HG02588 (cell line): ENCODE results near the gene GPR63.

Experiments
- ATAC-seq: cut with Tn5 transposase; IDR thresholded peaks from one replicate; pipeline ENCODE4 v1.9.1; 2021; ENCODE audit warnings: mild to moderate bottlenecking, moderate library complexity; ENCODE audit not compliant: unreplicated experiment

Gene GPR63

DNA sequence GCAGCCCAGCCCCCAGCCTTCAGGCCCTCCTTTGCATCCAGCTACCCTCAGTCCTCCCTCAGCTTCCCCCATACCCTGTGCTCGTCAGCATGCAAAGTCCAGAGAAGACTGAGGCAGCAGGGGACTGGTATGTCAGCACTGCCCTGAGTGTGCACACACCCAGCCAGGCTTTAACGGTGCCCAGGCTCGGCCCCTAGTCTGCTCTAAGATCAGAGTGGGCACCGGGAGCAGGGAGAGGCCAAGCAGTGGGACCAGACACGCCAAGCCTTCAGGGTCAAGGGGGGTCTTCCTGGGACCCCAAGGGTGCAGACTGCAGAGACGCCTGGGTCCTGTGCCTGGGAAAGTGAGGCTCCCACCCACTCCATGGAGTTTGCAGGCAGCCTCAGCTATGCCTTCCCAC lies 74.7 kb downstream of the GPR63 start:
- no peak for ATAC-seq

DNA sequence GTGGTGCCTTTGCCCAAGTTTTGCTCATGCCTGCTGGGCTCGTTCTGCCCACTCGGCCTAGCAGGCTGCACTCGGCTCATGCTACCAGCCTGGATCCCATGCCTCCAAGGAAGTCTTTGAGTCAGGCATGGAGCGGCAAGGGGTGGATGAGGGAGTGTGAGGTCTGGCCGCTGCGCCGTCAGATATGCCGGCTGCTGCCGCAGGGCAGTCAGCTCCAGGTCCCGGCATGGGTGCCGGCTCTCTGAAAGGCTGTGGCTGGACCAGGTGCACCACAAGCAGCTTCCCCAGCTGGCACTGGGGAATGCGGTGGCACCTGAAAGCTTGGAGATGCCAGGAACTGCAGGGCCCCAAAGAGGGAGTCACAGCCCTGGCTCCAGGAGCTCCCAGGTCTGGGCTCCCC lies 75.5 kb downstream of the GPR63 start:
- ATAC-seq, result no peak

DNA sequence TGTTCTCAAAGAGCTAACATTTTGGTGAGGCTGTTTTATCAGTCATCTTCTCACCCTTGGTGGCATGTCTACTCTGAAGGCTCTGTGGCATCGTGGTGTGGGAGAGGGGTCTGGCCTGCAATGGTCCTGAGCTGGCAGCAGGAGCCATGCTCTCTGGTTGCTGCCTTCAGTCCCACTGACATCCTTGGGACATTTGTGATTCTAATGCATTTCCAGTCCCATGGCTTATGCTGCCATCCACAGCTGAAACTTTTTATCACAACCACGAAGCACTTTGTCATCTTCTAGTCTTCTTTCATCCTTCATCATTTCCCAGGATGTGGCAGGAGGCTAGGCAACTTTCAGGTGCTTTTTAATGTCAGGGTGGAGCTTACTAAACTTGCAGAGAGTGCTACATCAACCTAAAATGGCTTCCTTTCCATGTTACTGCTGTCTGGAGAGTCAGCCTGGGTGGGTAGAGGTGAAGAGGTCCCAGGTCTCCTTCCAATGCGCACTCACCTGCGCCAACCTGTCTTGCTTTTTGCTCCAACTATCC lies 77.1 kb downstream of the GPR63 start:
- no peak for ATAC-seq

DNA sequence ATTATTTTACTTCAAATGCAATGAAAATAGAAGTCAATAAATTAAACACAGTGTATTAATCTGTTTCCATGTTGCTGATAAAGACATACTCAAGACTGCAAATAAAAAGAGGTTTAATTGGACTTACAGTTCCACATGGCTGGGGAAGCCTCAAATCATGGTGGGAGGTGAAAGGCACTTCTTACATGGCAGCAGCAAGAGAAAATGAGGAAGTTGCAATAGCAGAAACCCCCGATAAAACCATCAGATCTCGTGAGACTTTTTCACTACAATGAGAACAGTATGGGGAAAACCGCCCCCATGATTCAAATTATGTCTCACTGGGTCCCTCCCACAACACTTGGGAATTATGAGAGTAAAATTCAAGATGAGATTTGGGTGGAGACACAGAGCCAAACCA lies 82.2 kb downstream of the GPR63 start:
- ATAC-seq, result no peak

DNA sequence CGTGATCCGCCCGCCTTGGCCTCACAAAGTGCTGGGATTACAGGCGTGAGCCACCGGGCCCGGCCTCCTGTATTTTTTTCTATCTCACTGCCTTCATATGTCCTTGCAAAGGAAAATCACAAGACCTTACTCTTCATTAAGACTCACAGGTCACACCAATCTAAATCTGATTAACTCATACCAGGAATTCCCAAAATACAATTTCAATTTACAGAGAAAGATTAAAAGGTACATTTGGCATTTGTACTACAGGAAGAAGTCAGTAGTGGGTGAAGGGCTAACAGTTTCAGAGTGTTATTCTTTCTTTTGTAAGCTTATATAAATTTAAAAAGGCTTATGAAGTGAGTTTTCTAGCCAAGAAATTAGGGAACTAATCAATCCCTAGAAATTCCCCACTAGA lies 87.4 kb downstream of the GPR63 start:
- ATAC-seq, result no peak
